NCI-H446 (cell line): Measurements from ENCODE around the gene TLR5.

ENCODE experiments used
- DNase-seq, 2 experiments: peaks; one replicate each; lab custom pipeline; 2025; lab: John Stamatoyannopoulos, UW

The TLR5 gene

DNA sequence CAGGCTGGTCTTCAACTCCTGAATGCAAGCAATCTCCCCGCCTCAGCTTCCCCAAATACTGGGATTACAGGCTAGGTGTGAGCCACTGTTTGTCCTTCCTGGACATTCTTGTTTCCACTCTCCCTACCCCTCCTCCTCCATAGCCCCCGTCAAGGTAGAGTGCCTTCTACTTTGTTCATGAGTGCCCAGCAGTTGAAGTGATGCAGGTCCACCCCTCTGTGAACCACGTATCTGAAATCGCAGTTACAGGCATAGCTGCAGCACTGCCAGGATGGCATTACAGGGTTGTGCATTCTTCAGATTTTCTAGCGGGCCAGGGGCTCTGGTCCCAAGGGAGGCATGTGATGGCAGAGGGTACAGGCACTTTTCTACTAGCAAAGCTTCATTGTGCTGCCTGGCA lies 7.4 kb upstream of the TLR5 start:
- DNase-seq: no peak

DNA sequence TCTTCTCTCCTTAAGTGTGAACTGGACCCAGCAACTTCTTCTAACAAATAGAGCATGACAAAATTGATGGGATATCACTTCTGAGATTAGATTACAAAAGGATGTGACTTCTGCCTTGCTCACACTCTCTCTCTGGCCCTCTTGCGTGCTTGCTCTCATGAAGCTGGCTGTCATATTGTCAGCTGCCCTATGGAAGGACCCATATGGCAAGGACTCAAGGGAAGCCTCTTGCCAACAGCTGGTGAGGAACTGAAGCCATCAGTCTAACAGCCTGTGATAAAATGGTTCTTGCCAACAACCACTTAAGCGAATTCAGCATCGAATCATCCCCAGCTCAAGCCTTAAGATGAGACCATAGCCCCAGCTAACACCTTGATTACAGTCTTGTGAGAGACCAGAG lies 4.8 kb upstream of the TLR5 start:
- peak; percentile 28 to 71 for DNase-seq

DNA sequence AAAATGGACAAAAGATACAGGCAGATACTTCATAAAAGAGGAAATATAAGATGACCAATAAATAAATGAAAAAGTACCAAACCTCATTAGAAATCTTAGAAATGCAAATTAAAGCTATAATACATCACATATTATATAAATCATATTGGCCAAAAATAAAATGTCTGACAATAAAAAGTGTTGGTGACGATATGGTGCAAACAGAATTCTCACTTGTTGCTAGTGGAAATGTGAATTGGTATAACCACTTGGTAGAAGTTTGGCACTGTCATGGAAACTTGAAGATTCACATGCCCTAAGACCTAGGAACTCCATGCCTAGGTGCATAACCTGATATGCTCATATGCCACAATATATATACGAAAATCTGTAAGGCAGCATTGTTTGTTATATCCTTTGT lies 4.4 kb upstream of the TLR5 start:
- no peak for DNase-seq

DNA sequence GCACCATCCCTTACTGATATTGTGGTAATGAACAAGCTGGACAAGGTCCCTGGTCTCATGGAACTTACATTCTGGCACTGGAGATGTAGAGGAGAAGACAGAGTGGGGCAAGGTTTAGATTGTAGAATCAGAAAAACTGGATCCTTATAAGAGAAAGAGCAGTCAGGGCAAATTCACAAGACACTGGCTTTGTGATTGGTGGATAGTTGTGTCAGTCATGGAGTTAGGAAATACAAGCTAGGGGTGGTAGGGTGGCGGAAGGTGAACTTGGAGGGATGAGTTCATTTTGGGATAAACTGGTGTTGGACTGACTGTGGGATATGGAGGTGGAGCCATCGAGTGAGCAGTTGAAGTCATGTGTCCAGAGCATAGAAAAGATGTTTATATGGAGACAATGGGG lies 3.7 kb upstream of the TLR5 start:
- no peak for DNase-seq

DNA sequence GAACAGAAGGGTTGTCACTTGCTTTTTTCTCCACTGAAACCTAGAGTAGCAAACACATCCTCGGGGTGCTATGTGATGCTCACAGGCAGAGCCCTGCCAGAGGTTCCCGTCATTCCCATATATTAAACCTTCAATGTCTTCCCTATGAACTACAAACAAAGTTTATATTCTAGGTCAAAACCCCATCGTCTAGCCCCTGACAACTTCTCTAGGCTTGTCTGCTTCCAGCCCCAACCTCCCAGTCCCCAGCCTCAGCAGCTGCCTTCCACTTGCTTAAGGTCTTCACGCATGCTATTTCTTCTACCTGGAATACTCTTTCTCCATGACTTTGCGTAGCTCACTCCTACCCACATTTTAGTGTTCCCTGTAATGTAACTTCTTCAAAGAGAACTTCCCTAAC lies 1.9 kb upstream of the TLR5 start:
- DNase-seq: no peak

DNA sequence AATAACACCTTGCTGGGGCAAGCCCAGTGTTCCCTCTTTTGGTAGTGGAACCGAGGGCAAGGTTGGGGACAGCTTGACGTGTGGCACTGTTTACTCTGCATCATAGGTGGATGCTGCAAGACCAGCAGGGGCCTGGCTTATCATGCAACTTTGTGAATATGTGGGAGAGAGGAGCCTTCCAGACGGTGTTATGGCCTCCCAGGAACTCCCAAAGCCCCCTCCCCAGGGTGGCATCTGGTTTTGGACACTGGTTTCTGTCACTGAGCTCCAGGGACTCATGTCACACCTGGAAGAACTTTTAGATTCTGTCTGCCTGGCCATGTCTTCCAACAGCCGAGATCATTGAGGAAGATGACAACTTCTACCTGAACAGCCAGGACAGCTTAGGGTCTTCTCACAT lies 1.4 kb upstream of the TLR5 start:
- DNase-seq: no peak

DNA sequence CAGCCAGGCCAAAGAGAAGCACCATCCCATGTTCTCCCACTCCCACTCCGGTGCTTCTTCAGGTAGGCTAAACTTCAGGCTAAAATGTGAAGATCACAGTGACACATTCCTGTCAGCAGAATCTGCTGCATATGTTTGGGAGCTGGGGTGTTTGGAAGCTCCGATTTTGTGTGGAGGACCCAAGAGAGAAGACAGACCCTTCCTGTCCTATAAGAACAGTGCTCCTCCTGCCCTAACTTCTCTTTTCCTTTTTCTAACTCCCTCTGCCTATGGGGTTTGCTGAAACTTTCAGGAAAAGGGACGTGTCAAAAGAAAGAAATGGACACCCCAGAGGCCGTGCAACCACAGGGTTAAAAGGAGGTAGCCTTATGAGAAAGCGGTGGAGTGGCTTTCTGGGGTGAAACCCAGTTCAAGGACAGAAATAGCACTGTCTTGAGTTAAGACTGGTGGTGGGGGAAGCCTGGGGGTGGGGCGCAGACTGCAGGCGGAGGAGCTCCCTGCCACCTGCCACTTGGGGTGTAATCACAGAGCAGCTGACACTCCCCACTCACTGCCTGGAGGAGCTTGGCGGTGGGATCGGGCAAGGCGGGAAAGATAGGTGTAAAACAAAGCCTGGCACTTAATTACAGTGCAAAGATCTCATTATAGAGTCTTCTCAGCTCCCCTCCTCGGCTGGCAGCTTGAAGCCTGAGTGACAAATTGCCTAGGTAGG lies 645 bp upstream of the TLR5 start:
- DNase-seq: no peak

DNA sequence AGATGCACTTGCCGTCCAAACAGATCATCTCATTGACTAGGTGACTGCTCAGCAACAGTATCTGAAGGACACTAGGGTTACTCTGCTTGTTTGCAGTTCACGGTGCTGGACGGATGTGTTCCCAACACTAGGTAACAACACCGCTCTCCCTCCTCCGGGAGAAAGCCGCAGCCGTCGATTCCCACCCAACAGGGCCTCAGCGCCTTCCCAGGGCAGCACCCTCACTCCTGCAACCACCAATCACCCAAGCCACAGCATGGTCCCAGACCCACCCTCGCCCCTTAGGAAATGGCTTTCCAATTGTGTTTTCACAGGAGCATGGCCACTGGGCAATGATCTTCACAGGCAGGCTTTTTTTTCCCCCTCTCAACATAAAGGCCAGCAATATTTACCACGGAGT lies 779 bp downstream of the TLR5 start:
- no peak for DNase-seq

DNA sequence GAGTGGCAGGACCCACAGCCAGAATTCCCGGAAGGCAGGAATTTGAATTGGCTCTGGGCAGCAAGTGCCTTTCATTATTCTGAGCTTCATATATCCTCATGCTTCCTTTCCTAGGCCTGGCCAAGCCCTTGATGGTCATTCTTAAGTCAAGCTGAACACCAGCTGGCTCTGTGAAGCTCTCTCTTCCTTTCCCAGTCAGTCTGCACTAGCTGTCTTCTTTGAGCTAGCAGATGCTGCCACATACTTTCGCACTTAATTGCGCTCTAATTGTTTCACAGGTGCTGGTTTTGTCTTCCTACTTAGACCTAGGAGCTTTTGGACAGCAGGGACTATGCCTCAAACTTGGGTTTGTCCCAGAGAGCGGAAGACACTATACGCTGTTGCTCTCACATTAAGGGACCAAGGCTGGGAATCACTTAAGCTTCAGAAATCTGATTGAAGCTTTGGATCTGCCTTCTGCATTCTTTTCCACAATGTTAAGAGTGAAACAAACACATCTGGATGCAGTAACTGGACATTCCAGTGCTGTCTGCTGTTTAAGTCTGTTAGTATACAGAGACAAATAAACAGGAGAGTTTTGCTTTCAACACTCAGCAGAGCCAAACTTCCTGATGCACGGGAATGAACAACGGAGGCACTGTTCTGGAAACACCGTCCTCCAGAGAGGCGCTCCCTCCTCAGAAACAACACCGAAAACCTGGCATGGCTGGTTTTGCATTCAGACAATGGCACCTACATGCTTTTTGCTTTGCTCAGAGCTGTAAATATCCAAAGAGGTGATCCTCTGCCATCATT lies 2.2 kb downstream of the TLR5 start:
- DNase-seq: no peak

DNA sequence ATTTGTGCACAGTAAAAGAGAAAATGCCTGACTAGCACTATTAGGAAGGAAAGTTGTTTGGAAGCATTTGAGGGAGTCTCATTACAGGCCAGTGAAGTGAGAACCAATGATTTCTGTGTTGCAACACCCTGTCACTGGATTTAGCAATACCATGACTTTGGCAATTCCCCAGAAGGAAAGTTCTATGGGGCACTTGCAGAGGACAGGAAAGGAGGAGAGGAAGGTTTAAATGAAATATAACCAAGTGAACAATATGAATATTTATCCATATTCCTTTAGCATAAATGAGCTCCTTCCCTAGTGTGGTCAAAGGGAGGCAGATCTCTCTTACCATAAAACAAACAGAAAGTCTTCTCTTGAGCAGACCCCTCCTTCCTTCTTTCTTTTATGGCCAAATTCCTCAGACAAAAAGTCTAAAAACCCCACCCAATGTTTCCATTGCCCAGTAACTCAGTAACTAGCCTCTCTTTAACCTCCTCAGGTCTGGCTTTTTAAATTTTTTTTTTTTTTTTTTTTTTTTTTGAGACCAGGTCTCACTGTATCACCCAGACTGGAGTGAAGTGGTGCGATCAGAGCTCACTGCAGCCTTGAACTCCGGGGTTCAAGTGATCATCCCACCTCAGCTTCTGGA lies 5.5 kb downstream of the TLR5 start:
- no peak for DNase-seq

DNA sequence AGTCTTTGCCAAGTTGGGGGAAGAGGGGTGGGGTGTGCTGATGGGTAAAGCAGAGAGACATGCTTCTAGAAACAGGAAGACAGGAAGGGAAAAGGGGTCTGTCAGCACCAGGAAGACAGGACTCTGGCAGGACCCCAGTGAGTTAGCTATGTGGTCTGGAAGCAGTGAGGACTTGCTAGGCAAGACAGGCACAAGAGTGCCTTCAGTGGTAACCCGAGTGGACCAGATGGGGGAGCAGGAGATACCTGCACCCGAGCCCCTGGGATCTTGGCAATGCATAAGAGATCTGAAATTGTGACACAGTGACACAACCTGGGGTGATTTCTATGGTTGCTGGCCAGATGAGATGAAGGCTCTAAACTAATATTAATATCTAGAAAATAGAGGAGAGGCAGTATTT lies 7.0 kb downstream of the TLR5 start:
- no peak for DNase-seq

DNA sequence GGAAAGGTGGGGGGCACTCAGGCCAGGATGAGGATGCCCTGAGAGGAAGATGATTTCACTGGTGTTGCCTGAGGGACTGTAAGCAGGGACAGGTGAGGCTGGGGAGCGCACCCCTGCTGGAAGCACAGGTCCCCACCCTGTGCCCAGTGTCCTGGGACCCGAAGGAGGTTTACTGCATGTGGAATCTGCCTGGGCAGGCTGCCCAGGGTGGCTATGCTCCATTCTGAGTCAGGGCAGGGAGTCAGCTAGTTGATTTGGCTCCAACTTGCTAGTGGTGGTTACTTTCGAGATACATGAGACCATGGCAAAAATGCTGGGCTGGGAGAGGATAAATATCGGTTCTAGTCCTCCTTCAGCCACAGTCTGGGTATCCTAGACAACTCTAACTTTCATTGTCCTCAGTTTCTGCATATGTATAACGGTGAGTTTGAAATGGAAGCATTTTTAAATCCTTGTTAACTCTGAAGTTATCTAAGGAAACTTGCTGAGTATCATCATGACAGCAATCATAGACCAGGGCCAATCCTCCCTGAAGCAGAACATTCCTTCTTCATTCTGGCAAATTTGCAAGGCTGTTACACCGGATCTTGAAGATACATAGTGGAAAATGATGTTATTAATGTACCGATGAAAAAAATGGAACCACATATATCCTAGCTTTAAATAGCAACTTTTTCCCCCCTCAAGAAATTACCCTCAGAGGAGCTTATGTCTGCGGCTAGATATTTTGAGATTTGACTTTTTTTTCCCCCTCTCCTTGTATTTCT lies 7.7 kb downstream of the TLR5 start:
- peak; percentile 4 to 44 for DNase-seq

DNA sequence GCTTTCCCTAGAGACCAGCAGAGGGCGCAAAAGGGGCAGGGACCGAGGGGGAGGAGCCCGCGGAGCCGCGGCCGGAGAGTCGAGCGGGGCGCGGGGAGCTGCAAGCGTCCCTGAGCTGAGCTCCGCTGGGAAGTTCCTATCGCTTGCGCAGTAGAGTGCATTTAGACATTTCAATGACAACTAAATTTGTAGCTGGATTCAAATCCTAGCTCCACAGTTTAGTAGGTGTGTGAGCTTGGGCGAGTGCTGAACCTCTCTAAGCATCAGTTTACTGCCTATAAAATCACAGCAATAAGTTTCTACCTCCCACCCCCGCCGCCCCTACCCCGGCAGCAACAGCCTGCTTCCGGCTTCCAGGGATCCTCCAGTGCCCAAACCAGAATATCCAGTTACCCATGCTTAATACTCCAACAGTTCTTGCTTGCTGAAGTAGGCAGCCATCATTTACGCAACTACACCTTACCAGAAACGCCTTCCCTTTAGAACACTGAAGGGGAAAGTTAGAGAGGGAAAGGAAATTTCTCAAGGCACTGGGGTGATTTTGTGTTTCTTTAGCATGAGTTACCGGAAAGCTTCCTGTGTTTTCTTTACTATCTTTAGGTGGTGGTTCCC lies 9.1 kb downstream of the TLR5 start:
- peak; percentile 77 to 88 for DNase-seq

DNA sequence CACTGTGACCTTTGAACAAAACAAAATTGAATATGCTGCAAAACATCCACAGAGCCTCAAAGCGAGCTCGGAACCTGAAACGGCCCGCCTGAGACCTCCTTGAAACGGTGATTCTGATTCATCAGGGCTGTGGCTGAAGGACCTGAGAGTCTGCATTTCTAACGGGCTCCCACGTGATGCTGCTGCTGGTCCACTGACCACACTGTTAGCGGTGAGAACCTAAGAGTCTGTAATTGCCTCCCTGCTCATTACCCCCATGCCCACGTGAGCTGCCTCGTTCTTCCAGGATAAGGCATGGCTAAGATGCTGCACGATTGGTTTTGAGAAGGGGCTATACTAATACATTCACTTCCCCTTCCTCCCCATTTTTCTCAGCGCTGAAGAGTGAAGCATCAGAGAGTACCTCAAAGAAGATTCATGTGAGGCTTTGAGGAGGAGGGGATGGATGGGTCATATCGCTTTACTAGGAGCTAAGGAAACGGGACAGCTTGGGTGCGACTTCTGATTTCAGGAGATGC lies 9.7 kb downstream of the TLR5 start:
- no peak for DNase-seq

DNA sequence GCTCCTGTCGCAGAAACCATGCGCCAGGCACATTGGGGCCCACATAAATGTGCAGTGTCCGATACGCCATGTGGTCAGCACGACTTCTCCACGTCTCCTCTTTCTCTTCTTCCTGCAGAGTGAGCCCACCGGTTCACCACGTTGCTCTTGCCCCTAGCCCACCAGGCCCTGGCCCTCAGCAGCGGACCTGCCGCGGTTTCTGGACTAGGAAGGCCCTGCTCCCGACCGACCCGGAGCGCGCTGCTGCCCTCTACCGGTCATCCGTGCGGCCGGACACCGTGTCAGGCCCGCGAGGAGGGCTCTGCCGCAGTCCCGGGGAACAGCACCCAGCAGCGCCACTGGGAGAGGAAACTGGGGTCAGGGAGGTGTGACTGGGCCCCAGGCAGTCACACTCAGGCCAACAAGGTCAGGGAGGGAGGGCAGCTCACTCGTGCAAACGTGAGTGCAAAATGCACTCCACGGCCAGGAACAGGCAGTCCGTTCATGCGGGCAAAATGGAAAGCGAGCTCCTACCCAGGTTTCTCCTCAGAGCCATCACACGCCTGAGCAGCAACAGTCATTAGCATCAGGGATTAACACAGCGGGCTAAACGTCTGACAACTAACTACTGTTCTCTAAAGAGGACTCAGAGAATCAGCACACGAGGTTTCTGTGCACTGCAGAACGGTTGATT lies 13.7 kb downstream of the TLR5 start:
- no peak for DNase-seq

DNA sequence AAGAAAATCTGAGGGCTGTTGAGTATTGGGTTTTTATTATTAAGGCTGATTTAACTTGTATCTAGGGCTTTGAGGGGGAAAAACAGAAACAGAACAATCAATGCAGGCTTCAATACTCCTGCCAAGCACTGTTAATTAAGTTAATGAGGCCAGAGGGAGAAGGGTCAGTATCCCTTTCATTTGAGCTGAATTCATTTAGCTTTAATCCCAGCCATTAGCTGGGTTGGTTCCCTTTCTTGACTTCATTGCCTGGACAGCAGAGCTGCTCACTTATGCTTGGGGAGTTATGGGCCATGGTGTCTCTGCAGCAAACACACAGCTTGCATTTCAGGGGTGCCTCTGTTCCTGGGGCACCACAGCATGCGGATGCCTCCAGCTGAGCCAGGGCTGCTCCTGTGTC lies 16.3 kb downstream of the TLR5 start:
- no peak for DNase-seq

DNA sequence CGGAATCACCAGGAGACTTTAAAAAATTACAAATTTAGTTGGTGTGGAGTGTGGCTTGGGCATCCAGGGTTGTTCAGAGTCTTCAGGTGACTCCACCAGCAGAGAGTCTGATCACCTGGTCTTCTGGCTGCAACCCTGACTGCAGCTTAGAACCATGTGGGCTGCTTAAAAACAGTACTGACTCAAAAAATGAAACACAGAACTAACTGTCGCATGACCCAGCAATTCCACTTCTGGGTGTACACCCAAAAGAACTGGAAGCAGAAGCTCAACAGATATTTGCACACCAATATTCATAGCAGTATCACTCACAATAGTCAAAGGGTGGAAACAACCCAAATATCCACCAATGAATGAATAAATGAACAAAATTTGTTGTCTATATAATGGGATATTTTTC lies 17.3 kb downstream of the TLR5 start:
- DNase-seq: no peak

DNA sequence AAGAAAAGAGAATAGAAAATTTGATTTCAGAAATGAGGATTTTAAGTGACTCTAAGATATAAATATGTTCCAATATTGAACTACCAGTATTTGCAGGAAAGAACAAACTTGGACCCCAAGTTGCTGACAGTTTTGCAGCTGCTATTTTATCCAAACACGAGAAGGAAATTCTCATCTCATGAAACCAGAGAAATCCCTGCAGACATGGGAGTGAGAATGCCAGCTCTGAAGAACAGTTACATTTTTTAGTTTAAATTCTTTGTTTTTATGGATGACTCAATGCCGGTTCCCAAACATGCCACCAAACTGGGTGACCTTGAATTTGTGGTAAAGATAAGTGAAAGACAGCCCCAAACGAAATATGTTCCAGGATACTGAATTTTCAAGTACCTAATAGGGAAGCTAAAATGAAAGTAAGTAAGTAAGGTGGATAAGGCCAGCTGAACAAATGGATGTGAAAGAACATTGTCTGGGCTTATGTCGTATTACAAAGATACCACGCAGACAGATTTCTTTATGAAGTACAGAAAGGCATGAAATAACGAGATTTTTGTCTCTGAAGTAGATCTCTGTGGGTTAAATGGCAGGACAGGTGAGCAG lies 19.9 kb downstream of the TLR5 start:
- DNase-seq: no peak

DNA sequence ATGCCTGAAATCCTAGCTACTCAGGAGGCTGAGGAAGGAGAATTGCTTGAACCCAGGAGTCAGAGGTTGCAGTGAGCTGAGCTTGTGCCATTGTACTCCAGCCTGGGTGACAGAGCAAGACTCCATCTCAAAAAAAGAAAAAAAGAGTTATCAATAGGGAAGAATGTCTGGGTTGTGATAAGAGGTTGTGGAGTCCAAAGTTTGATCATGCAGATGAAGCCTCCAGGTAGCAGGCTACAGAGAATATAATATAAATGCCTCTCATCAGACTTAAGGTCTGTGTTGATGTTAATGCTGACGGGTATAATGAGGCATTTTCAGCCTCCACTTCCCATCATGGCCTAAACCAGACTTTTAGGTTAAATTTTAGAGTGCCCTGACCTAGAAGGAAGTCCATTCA lies 24.6 kb downstream of the TLR5 start:
- no peak for DNase-seq

DNA sequence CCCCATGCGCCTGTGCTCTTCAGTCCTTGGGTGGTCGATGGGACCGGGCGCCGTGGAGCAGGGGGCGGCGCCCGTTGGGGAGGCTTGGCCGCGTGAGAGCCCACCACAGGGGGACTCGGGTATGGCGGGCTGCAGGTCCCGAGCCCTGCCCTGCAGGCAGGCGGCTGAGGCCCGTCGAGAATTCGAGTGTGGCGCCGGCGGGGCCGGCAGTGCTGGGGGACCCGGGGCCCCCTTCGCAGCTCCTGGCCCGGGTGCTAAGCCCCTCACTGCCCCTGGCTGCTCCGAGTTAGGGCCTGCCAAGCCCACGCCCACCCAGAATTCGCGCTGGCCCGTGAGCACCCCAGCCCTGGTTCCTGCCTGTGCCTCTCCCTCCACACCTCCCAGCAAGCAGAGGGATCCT lies 26.1 kb downstream of the TLR5 start:
- no peak for DNase-seq

DNA sequence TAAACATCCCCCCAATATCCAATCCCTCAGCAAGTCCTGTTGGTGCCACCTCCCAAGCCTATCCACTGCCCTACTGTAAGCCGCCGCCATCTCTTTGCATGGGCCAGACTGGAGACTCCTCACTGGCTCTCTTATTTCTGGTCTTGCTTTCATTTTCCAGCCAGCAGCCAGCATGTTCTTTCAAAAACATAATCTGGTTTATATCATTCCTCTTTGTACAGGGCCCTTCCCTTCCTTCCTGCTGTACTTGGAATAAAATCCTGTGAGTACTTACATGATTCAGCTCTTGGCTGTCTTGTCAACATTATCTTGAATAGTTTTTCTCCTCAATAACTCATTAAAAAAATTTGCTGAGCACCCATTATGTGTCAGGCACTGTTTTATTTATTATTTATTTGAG lies 28.2 kb downstream of the TLR5 start:
- DNase-seq: no peak
